HFF-Myc (cell line): ENCODE data around the gene SPDYE2B.
"Not testable (repeated sequence)": the region's sequence is repeated elsewhere in the genome, so short reads cannot be mapped to it uniquely, and the experiment has no call there.

Experiments used
- DNase-seq: peaks from one replicate; pipeline ENCODE4 v3.0.0-alpha.2; 2011; ENCODE audit warnings: low read depth; ENCODE audit errors: extremely low read depth
- H3K4me3 ChIP-seq: replicated peaks from 2 replicates; pipeline ENCODE4 v1.5.1; 2011; ENCODE audit warnings: low read depth, mild to moderate bottlenecking, control low read depth, low read length

The SPDYE2B gene

DNA sequence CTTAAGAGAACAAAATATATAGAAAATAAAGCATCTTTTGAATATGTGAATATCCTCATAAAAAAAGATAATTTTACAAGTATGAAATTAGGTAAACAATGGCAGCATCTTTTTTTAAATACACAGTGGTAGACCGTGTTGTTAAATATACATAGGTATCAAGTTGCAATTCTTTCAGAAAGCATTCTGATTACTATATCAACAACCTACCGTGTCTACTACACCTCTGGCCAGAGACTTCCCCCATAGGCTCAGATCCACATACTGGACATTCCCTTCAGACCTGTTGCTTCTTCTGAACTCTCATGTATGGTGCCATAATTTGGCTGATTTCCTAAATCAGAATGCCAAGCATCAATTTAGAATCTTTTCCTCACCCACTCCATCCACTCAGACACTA, 43.9 kb downstream of the SPDYE2B start:
- H3K4me3 ChIP-seq, DNase-seq: not testable (repeated sequence)

GRCh38 chr7:102695033-102695552, 45.0 kb downstream of the SPDYE2B start:
- H3K4me3 ChIP-seq, DNase-seq: not testable (repeated sequence)

GRCh38 chr7:102696009-102696408, 45.9 kb downstream of the SPDYE2B start:
- DNase-seq, H3K4me3 ChIP-seq: not testable (repeated sequence)

GRCh38 chr7:102697642-102698512, 47.8 kb downstream of the SPDYE2B start:
- DNase-seq = not testable (repeated sequence)

GRCh38 chr7:102698962-102699750, 49.0 kb downstream of the SPDYE2B start:
- not testable (repeated sequence) for H3K4me3 ChIP-seq, DNase-seq

More at GRCh38 chr7:102697642-102698512, 47.8 kb downstream of the SPDYE2B start:
- not testable (repeated sequence) for H3K4me3 ChIP-seq
